Brain microvascular endothelial cell (primary cell): Measurements from ENCODE around the gene SCAI.

Experiments used
- DNase-seq: peaks from one replicate; pipeline ENCODE4 v3.0.0-alpha.2; 2020
- H3K27ac ChIP-seq: fragments of 250-450 bp; sonication (Bioruptor Pico); 2 replicates; pipeline ENCODE4 v1.5.1; 2020; ENCODE audit warnings: mild to moderate bottlenecking, moderate library complexity
- H3K27me3 ChIP-seq: fragments of 250-450 bp; sonication (Bioruptor Pico); replicated peaks from 2 replicates; pipeline ENCODE4 v1.5.1; 2020; ENCODE audit warnings: mild to moderate bottlenecking
- H3K36me3 ChIP-seq: fragments of 250-450 bp; sonication (Bioruptor Pico); replicated peaks from 2 replicates; pipeline ENCODE4 v1.5.1; 2020; ENCODE audit warnings: mild to moderate bottlenecking
- H3K4me3 ChIP-seq: 2 replicates; pipeline ENCODE4 v1.5.1; 2011; ENCODE audit warnings: low read depth, mild to moderate bottlenecking, control low read depth, low read length, moderate library complexity
- in situ Hi-C: cut with HindIII; loops from 2 replicates; pipeline ENCODE4 v1.10.0; 2017; ENCODE audit warnings: low sequenced_read_pairs, low pct_ligation_motif_present
- TF ChIP-seq, protein P1 (sequence below): IDR thresholded peaks from 2 replicates; pipeline ENCODE4 v1.5.1; 2011; ENCODE audit warnings: low read depth, mild to moderate bottlenecking, moderate library complexity, low read length, control low read depth, inconsistent platforms; ENCODE audit errors: missing control alignments

Gene SCAI

DNA sequence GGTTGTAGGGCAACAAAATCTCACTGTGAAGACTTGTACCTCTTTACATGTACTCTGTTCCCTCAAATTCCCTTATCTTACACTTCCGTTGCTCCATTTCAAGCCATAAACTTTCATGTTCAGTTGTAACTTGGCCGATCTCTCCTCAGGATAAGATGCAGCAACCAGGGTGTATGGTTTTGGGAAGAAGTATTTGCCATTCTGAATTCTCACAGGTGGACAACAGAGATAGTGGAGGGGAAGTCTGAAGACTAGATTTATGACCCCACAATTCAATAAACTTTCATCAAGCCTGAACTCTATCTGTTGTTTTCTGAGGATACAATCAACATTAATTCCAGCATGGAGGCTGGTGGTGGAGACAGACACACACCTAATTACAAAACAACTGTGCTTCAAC, 229.9 kb downstream of the SCAI start:
- no peaks in the 10 kb centered on the region for H3K27me3 ChIP-seq
- no peak overlapping the region for H3K27ac ChIP-seq
- no peak for DNase-seq
- no peak overlapping the region for H3K4me3 ChIP-seq
- peaks cover 18% of the 10 kb centered on the region for H3K36me3 ChIP-seq
- TF ChIP-seq, protein P1, sequence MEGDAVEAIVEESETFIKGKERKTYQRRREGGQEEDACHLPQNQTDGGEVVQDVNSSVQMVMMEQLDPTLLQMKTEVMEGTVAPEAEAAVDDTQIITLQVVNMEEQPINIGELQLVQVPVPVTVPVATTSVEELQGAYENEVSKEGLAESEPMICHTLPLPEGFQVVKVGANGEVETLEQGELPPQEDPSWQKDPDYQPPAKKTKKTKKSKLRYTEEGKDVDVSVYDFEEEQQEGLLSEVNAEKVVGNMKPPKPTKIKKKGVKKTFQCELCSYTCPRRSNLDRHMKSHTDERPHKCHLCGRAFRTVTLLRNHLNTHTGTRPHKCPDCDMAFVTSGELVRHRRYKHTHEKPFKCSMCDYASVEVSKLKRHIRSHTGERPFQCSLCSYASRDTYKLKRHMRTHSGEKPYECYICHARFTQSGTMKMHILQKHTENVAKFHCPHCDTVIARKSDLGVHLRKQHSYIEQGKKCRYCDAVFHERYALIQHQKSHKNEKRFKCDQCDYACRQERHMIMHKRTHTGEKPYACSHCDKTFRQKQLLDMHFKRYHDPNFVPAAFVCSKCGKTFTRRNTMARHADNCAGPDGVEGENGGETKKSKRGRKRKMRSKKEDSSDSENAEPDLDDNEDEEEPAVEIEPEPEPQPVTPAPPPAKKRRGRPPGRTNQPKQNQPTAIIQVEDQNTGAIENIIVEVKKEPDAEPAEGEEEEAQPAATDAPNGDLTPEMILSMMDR: no peak
- in situ Hi-C loops: no loop called here

- no peak for DNase-seq
- in situ Hi-C loops: no loop called here
- Histone ChIP-seq H3K36me3 (peaks cover 18% of the 10 kb centered on the region), H3K27ac (no peak overlapping the region), H3K4me3 (no peak overlapping the region), H3K27me3 (no peaks in the 10 kb centered on the region)
- TF ChIP-seq, protein P1: no peak
Measured at GRCh38 chr9:124911766-124912165, 231.6 kb downstream of the SCAI start.

GRCh38 chr9:124908098-124908497, 235.2 kb downstream of the SCAI start:
- H3K36me3 ChIP-seq: peaks cover 18% of the 10 kb centered on the region
- TF ChIP-seq, protein P1: no peak
- in situ Hi-C loops: no loop called here
- no peak overlapping the region for H3K4me3 ChIP-seq
- no peaks in the 10 kb centered on the region for H3K27me3 ChIP-seq
- DNase-seq: no peak
- H3K27ac ChIP-seq: no peak overlapping the region

DNA sequence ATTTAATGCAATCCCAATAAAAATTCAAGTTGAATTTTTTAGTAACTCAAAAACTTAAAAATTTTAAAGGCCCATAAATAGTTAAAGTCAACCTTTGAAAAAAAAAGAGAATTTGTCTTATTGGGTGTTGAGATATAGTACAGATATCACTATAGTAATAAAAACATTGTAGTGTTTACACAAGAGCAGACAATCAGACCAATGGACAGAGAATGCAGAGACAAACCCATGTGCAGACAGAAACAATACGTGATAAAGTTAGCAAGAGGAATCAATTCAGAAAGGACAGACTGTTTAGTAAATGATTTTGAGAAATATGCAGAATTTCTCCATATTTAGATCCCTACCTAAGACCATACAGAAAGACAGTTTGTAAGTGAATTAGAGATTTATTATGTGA, 236.4 kb downstream of the SCAI start:
- Histone ChIP-seq H3K36me3 (peaks cover 14% of the 10 kb centered on the region), H3K27me3 (no peaks in the 10 kb centered on the region), H3K4me3 (no peak overlapping the region), H3K27ac (peak overlapping the region; percentile 22)
- peak; percentile 16 for DNase-seq
- in situ Hi-C loops: no loop called here
- TF ChIP-seq, protein P1: no peak

DNA sequence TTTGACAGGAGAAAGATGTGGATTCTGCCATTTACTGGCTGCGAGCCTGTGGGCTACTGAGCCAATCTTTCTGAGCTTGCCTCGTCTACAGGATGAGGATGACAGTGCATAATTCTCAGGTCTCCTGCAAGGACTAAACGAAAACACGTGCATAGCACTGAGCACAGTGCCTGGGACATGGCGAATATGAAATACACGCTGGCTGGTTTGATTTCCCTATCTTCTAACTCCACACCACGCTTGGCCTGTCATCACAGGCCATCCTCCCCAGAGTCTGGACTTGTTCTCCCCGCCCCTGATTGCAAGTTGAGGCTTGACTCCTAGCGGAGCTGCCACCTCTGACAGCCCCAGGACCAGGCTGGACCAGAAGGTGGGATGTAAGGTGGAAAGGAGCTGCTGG, 243.5 kb downstream of the SCAI start:
- in situ Hi-C loops: no loop called here
- no peaks in the 10 kb centered on the region for H3K27me3 ChIP-seq
- H3K36me3 ChIP-seq: peaks cover 8% of the 10 kb centered on the region
- H3K4me3 ChIP-seq: no peak overlapping the region
- TF ChIP-seq, protein P1: no peak
- no peak for DNase-seq
- H3K27ac ChIP-seq: no peak overlapping the region

- no peak overlapping the region for H3K4me3 ChIP-seq
- H3K27me3 ChIP-seq: no peaks in the 10 kb centered on the region
- no peak for DNase-seq
- in situ Hi-C loops: no loop called here
- H3K36me3 ChIP-seq: peaks cover 8% of the 10 kb centered on the region
- no peak overlapping the region for H3K27ac ChIP-seq
- TF ChIP-seq, protein P1: no peak
Measured at GRCh38 chr9:124897570-124898460, 245.5 kb downstream of the SCAI start.
